MM.1S (cell line): ENCODE results near the gene HECW1.

ENCODE experiments used
- DNase-seq: peaks from one replicate; pipeline ENCODE4 v3.0.0-alpha.2; 2015
- H2AFZ ChIP-seq: fragments of 300-600 bp; sonication (generic); 2 replicates; pipeline ENCODE4 v1.6.0; 2016; ENCODE audit warnings: antibody characterized with exemption, low read length
- H3F3A ChIP-seq: fragments of 300-600 bp; sonication (generic); 2 replicates; pipeline ENCODE4 v1.6.1; 2016; ENCODE audit warnings: mild to moderate bottlenecking, antibody characterized with exemption, low read length, moderate library complexity, mixed read lengths; ENCODE audit not compliant: insufficient read depth
- H3K27ac ChIP-seq: fragments of 300-600 bp; sonication (generic); 2 replicates; pipeline ENCODE4 v1.5.1; 2016; ENCODE audit warnings: mild to moderate bottlenecking, low read length
- H3K27me3 ChIP-seq: fragments of 300-600 bp; sonication (generic); replicated peaks from 2 replicates; pipeline ENCODE4 v1.6.0; 2016; ENCODE audit warnings: low read length; ENCODE audit not compliant: insufficient read depth
- H3K36me3 ChIP-seq: fragments of 300-600 bp; sonication (generic); replicated peaks from 2 replicates; pipeline ENCODE4 v1.6.1; 2016; ENCODE audit warnings: mild to moderate bottlenecking, low read length, mixed read lengths; ENCODE audit not compliant: insufficient read depth
- H3K4me1 ChIP-seq: fragments of 300-600 bp; sonication (generic); 2 replicates; pipeline ENCODE4 v1.6.1; 2016; ENCODE audit warnings: low read length, mixed read lengths
- H3K4me2 ChIP-seq: fragments of 300-600 bp; sonication (generic); 2 replicates; pipeline ENCODE4 v1.6.0; 2016; ENCODE audit warnings: low read depth, low read length
- H3K4me3 ChIP-seq: fragments of 300-600 bp; sonication (generic); 2 replicates; pipeline ENCODE4 v1.5.1; 2016; ENCODE audit warnings: low read length, mixed read lengths
- H3K79me2 ChIP-seq: fragments of 300-600 bp; sonication (generic); 2 replicates; pipeline ENCODE4 v1.6.1; 2016; ENCODE audit warnings: mixed run types, low read length, mixed read lengths
- H3K9ac ChIP-seq: fragments of 300-600 bp; sonication (generic); 2 replicates; pipeline ENCODE4 v1.6.1; 2016; ENCODE audit warnings: low read length, mixed read lengths
- H3K9me2 ChIP-seq: fragments of 300-600 bp; sonication (generic); replicated peaks from 2 replicates; pipeline ENCODE4 v1.6.1; 2016; ENCODE audit warnings: mild to moderate bottlenecking, low read length, mixed read lengths; ENCODE audit not compliant: insufficient read depth
- H3K9me3 ChIP-seq: fragments of 300-600 bp; sonication (generic); replicated peaks from 2 replicates; pipeline ENCODE4 v1.6.1; 2016; ENCODE audit warnings: mild to moderate bottlenecking, low read length, mixed read lengths; ENCODE audit not compliant: insufficient read depth
- H4K20me1 ChIP-seq: fragments of 300-600 bp; sonication (generic); 2 replicates; pipeline ENCODE4 v1.6.1; 2016; ENCODE audit warnings: mild to moderate bottlenecking, low read length, moderate library complexity, mixed read lengths; ENCODE audit not compliant: insufficient read depth
- EZH2 ChIP-seq: fragments of 300-600 bp; sonication (generic); optimal IDR thresholded peaks from 2 replicates; pipeline ENCODE3; 2017; ENCODE audit warnings: low read depth, mild to moderate bottlenecking, antibody characterized with exemption, low read length, mixed read lengths
- EZH2phosphoT487 ChIP-seq: fragments of 300-600 bp; sonication (generic); IDR thresholded peaks from 2 replicates; pipeline ENCODE4 v1.6.1; 2018; ENCODE audit warnings: antibody characterized with exemption, low read length
- TF ChIP-seq, protein P1 (sequence below): fragments of 300-600 bp; sonication (generic); IDR thresholded peaks from 2 replicates; pipeline ENCODE4 v1.5.1; 2016; ENCODE audit warnings: antibody characterized with exemption, low read length, mixed read lengths

HECW1 gene

DNA sequence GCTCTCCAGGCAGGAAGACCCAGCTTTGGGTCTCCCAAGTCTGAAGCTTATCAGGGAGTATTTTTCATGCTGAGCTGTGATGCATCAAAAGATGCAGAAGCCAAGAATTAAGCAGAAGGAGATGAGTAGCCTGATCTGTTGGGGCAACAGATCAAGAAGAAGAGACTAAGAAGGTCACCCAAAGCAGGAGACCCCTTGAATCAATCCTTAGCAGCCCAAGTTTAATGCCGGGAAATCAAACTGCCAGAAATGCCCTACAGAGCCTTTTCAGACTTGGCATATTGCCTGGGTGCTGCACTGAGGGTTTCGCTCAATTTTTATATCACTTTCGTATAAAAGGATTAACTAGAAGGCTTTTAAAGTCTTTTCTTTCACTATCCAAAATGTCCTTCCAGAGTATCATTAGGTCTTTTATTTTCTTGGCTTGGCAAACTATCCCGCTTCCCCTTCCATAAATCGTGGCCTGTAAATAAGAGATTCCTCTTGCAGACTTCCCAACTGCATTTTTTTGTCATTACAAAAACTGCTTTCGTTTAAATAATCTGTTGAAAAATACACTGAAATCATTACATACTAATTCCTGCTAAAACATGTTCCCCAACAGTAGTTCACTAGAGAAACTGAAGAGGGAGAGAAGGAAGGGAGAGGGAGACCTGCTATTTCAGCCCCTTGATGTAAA lies 421.5 kb downstream of the HECW1 start:
- Histone ChIP-seq H3K4me3 (no peak overlapping the region), H2AFZ (no peak overlapping the region), H3K36me3 (no peaks in the 10 kb centered on the region), H4K20me1 (no peaks in the 10 kb centered on the region), H3K4me1 (no peaks in the 10 kb centered on the region), H3K9me3 (no peaks in the 10 kb centered on the region), H3K27ac (no peak overlapping the region), H3K79me2 (no peaks in the 10 kb centered on the region), H3K27me3 (no peaks in the 10 kb centered on the region), H3K9me2 (no peaks in the 10 kb centered on the region), H3K4me2 (no peak overlapping the region), H3K9ac (no peak overlapping the region), H3F3A (no peaks in the 10 kb centered on the region)
- TF ChIP-seq EZH2phosphoT487 (no peak), EZH2 (no peak)
- TF ChIP-seq, protein P1, sequence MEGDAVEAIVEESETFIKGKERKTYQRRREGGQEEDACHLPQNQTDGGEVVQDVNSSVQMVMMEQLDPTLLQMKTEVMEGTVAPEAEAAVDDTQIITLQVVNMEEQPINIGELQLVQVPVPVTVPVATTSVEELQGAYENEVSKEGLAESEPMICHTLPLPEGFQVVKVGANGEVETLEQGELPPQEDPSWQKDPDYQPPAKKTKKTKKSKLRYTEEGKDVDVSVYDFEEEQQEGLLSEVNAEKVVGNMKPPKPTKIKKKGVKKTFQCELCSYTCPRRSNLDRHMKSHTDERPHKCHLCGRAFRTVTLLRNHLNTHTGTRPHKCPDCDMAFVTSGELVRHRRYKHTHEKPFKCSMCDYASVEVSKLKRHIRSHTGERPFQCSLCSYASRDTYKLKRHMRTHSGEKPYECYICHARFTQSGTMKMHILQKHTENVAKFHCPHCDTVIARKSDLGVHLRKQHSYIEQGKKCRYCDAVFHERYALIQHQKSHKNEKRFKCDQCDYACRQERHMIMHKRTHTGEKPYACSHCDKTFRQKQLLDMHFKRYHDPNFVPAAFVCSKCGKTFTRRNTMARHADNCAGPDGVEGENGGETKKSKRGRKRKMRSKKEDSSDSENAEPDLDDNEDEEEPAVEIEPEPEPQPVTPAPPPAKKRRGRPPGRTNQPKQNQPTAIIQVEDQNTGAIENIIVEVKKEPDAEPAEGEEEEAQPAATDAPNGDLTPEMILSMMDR, result no peak
- no peak for DNase-seq

DNA sequence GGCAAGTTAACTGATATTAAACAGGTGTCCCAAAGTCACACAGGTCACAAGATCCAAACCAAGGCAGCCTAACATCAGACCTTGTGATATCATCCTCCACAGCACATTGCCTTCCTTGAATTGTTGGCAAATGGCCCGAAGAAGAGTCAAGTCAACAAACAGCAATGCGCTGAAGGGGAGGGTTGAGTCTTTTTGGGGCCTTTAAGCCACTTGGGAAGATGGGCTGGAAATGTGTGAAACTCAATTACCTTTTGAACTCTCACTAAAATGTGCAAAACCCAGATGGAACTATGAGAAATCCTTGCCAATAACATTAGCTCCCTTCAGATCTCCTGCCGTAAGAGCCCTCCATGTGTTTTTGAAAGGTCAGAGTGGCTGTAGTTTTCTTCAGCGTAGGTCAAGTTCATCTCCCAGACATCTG lies 422.6 kb downstream of the HECW1 start:
- no peaks in the 10 kb centered on the region for H3K27me3 ChIP-seq
- H3K4me3 ChIP-seq, result no peak overlapping the region
- no peak overlapping the region for H3K9ac ChIP-seq
- H3K4me1 ChIP-seq, result no peaks in the 10 kb centered on the region
- no peaks in the 10 kb centered on the region for H3K79me2 ChIP-seq
- no peak for DNase-seq
- H2AFZ ChIP-seq, result no peak overlapping the region
- H3K36me3 ChIP-seq, result no peaks in the 10 kb centered on the region
- no peak overlapping the region for H3K27ac ChIP-seq
- TF ChIP-seq EZH2 (no peak), EZH2phosphoT487 (no peak)
- TF ChIP-seq, protein P1, result no peak
- H3F3A ChIP-seq, result no peaks in the 10 kb centered on the region
- no peaks in the 10 kb centered on the region for H4K20me1 ChIP-seq
- H3K9me3 ChIP-seq, result no peaks in the 10 kb centered on the region
- no peak overlapping the region for H3K4me2 ChIP-seq
- no peaks in the 10 kb centered on the region for H3K9me2 ChIP-seq

DNA sequence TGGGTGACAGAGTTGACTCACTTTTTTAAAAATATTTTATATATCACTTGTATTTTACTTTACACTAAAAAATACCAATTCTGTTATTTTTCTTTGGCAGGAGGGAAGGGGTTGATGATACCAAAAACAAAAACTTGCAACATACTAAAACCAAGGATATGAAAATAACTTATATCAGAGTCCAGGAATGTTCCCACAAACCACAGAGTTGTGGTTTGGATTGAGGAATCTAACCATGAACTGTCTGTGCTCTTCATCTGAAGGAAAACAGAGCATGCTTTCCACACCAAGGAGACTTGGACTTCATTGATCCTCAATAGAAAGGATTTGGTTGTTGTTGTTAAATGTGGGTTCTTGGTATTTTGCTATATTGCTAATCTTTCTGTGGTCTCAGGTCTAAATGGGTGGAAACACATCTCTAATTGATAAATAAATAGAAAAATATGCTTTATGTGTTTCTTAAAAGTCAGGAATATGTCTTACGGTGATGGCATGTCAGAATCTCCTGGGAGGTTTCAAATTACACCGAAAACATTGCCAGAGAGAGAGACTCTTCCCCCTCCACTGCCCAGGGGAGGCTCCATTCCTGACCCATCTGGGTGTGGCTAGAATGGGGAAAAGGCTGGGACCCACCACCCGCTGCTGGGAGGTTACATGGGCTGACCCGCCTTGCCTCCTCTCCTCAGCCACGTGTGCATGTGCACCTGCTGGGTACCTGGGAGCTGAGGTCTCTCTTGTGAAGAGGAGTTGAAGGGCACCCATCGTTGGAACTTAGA lies 423.6 kb downstream of the HECW1 start:
- H3K9me2 ChIP-seq, result no peaks in the 10 kb centered on the region
- no peaks in the 10 kb centered on the region for H3K27me3 ChIP-seq
- DNase-seq, result no peak
- H3K4me1 ChIP-seq, result no peaks in the 10 kb centered on the region
- no peak overlapping the region for H3K4me2 ChIP-seq
- no peaks in the 10 kb centered on the region for H3K79me2 ChIP-seq
- TF ChIP-seq EZH2phosphoT487 (no peak), EZH2 (no peak)
- TF ChIP-seq, protein P1, result no peak
- H2AFZ ChIP-seq, result no peak overlapping the region
- no peaks in the 10 kb centered on the region for H3F3A ChIP-seq
- no peaks in the 10 kb centered on the region for H3K9me3 ChIP-seq
- H3K4me3 ChIP-seq, result no peak overlapping the region
- H3K9ac ChIP-seq, result no peak overlapping the region
- no peaks in the 10 kb centered on the region for H3K36me3 ChIP-seq
- no peak overlapping the region for H3K27ac ChIP-seq
- no peaks in the 10 kb centered on the region for H4K20me1 ChIP-seq
